HepG2 (cell line): ENCODE results near the gene PTH2. TPM values are rescaled to one million over a fixed set of nuclear protein-coding genes. Genes with fewer than 3 reads are reported as not detected.

Experiments used
- AKAP8 ChIP-seq: sonication (generic); formaldehyde crosslinking; IDR thresholded peaks from 2 replicates; pipeline ENCODE4 v1.5.1; 2020; ENCODE audit warnings: mild to moderate bottlenecking, missing genetic modification reagents
- ATF2 ChIP-seq: sonication (generic); formaldehyde crosslinking; IDR thresholded peaks from 2 replicates; pipeline ENCODE4 v1.4.0; 2020; ENCODE audit warnings: missing genetic modification reagents
- CBFB ChIP-seq: sonication (generic); formaldehyde crosslinking; IDR thresholded peaks from 2 replicates; pipeline ENCODE4 v1.4.0; 2020; ENCODE audit warnings: missing genetic modification reagents
- DNMT3B ChIP-seq: conservative IDR thresholded peaks from 2 replicates; pipeline ENCODE4 v1.6.1; 2016; ENCODE audit warnings: missing biosample characterization, control low read depth
- MBD4 ChIP-seq: IDR thresholded peaks from 2 replicates; pipeline ENCODE4 v1.6.1; 2012; ENCODE audit warnings: low read length, inconsistent platforms, borderline replicate concordance
- PCBP1 ChIP-seq: fragments of 200-400 bp; formaldehyde crosslinking; IDR thresholded peaks from 2 replicates; pipeline ENCODE4 v1.6.1; 2017; ENCODE audit warnings: mild to moderate bottlenecking, low read depth, low read length, borderline replicate concordance
- RFX1 ChIP-seq: fragments of 450-650 bp; IDR thresholded peaks from 2 replicates; pipeline ENCODE4 v1.6.1; 2017
- SMC3 ChIP-seq: IDR thresholded peaks from 2 replicates; pipeline ENCODE4 v1.6.1; 2011; ENCODE audit warnings: low read length, improper control_type of control experiment
- SP140L ChIP-seq: sonication (generic); formaldehyde crosslinking; IDR thresholded peaks from 2 replicates; pipeline ENCODE4 v1.4.0; 2020; ENCODE audit warnings: missing genetic modification reagents, borderline replicate concordance
- TGIF2 ChIP-seq: IDR thresholded peaks from 2 replicates; pipeline ENCODE4 v1.6.1; 2016; ENCODE audit warnings: control low read depth, missing compliant biosample characterization
- THAP9 ChIP-seq: sonication (generic); formaldehyde crosslinking; IDR thresholded peaks from 2 replicates; pipeline ENCODE4; 2020; ENCODE audit warnings: missing genetic modification reagents, mild to moderate bottlenecking, borderline replicate concordance
- ZKSCAN1 ChIP-seq: fragments of 150-350 bp; IDR thresholded peaks from 2 replicates; pipeline ENCODE4 v1.6.1; 2014; ENCODE audit warnings: low read length
- ZNF44 ChIP-seq: sonication (generic); formaldehyde crosslinking; IDR thresholded peaks from 2 replicates; pipeline ENCODE4 v1.5.1; 2020; ENCODE audit warnings: mild to moderate bottlenecking, missing genetic modification reagents
- ZNF460 ChIP-seq: sonication (generic); formaldehyde crosslinking; IDR thresholded peaks from 2 replicates; pipeline ENCODE4 v1.5.1; 2020; ENCODE audit warnings: missing genetic modification reagents, mild to moderate bottlenecking, borderline replicate concordance
- ZNF678 ChIP-seq: sonication (generic); formaldehyde crosslinking; IDR thresholded peaks from 2 replicates; pipeline ENCODE4 v1.4.0; 2020; ENCODE audit warnings: mild to moderate bottlenecking, missing genetic modification reagents
- polyA plus RNA-seq, 8 experiments: library from polyadenylated mRNA; depleted of rRNA in 3 of 8; stranded (reverse) in 7 of 8; unstranded in 1 of 8; fragments of >200 nt; fragmentation: Illumina TruSeq in 4 of 8; extraction: Trizol in 4 of 8; gene quantifications; 2 replicates each; pipeline versions ENCODE4 v1.2.1 to v1.2.3, GENCODE V29; 2011 to 2016; ENCODE audit warnings: low read depth in 4 of 8, missing spikeins in 1 of 8, mixed read lengths in 1 of 8; ENCODE audit not compliant: insufficient read depth in 1 of 8
- total RNA-seq, 5 experiments: library from RNA; depleted of rRNA; stranded (reverse); fragments of >200 nt; fragmentation: Illumina TruSeq; extraction: Trizol; gene quantifications; 2 replicates each; pipeline ENCODE4 v1.2.3, GENCODE V29; 2016; ENCODE audit warnings: low read depth in 1 of 5
- TF ChIP-seq, protein P1 (sequence below): sonication (generic); formaldehyde crosslinking; IDR thresholded peaks from 2 replicates; pipeline ENCODE4 v1.5.0; 2020; ENCODE audit warnings: missing genetic modification reagents
- TF ChIP-seq, protein P2 (sequence below): sonication (generic); formaldehyde crosslinking; IDR thresholded peaks from 2 replicates; pipeline ENCODE4 v1.4.0; 2020; ENCODE audit warnings: missing genetic modification reagents
- TF ChIP-seq, protein P3 (sequence below): fragments of 450-650 bp; IDR thresholded peaks from 2 replicates; pipeline ENCODE4 v1.6.1; 2016

Gene PTH2
- total and polyA plus RNA-seq, 2 of the 13 experiments (the other 11 are each of a cell fraction or from before 2014, with no cell fraction given) = not detected

- TF ChIP-seq TGIF2 (no peak), ATF2 (CRISPR knock-in tag) (no peak), SP140L (CRISPR knock-in tag) (no peak), CBFB (CRISPR knock-in tag) (peak; percentile 56; the same call in 1 of the 2 replicates), MBD4 (no peak), PCBP1 (peak; percentile 88; the same call in 1 of the 2 replicates), THAP9 (CRISPR knock-in tag) (no peak), RFX1 (no peak), SMC3 (peak; percentile 6; the same call in 1 of the 2 replicates), DNMT3B (CRISPR knock-in tag) (no peak), ZNF678 (no peak), ZKSCAN1 (no peak), ZNF460 (no peak), ZNF44 (CRISPR knock-in tag) (0 out of 2 replicates have a peak, but pooled peaks have one; percentile 56), AKAP8 (CRISPR knock-in tag) (0 out of 2 replicates have a peak, but pooled peaks have one; percentile 53)
- TF ChIP-seq, protein P1, sequence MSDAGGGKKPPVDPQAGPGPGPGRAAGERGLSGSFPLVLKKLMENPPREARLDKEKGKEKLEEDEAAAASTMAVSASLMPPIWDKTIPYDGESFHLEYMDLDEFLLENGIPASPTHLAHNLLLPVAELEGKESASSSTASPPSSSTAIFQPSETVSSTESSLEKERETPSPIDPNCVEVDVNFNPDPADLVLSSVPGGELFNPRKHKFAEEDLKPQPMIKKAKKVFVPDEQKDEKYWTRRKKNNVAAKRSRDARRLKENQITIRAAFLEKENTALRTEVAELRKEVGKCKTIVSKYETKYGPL (CRISPR knock-in tag) = no peak
- TF ChIP-seq, protein P2, sequence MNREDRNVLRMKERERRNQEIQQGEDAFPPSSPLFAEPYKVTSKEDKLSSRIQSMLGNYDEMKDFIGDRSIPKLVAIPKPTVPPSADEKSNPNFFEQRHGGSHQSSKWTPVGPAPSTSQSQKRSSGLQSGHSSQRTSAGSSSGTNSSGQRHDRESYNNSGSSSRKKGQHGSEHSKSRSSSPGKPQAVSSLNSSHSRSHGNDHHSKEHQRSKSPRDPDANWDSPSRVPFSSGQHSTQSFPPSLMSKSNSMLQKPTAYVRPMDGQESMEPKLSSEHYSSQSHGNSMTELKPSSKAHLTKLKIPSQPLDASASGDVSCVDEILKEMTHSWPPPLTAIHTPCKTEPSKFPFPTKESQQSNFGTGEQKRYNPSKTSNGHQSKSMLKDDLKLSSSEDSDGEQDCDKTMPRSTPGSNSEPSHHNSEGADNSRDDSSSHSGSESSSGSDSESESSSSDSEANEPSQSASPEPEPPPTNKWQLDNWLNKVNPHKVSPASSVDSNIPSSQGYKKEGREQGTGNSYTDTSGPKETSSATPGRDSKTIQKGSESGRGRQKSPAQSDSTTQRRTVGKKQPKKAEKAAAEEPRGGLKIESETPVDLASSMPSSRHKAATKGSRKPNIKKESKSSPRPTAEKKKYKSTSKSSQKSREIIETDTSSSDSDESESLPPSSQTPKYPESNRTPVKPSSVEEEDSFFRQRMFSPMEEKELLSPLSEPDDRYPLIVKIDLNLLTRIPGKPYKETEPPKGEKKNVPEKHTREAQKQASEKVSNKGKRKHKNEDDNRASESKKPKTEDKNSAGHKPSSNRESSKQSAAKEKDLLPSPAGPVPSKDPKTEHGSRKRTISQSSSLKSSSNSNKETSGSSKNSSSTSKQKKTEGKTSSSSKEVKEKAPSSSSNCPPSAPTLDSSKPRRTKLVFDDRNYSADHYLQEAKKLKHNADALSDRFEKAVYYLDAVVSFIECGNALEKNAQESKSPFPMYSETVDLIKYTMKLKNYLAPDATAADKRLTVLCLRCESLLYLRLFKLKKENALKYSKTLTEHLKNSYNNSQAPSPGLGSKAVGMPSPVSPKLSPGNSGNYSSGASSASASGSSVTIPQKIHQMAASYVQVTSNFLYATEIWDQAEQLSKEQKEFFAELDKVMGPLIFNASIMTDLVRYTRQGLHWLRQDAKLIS = no peak
- TF ChIP-seq, protein P3, sequence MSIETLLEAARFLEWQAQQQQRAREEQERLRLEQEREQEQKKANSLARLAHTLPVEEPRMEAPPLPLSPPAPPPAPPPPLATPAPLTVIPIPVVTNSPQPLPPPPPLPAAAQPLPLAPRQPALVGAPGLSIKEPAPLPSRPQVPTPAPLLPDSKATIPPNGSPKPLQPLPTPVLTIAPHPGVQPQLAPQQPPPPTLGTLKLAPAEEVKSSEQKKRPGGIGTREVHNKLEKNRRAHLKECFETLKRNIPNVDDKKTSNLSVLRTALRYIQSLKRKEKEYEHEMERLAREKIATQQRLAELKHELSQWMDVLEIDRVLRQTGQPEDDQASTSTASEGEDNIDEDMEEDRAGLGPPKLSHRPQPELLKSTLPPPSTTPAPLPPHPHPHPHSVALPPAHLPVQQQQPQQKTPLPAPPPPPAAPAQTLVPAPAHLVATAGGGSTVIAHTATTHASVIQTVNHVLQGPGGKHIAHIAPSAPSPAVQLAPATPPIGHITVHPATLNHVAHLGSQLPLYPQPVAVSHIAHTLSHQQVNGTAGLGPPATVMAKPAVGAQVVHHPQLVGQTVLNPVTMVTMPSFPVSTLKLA = no peak
Measured at GRCh38 chr19:49443366-49444099, 20.3 kb upstream of the PTH2 start (continued).
